NCI-H2029 (cell line): ENCODE results near the gene AFF1.

ENCODE experiments used
- DNase-seq: peaks from one replicate; lab custom pipeline; 2025; lab: John Stamatoyannopoulos, UW

Gene AFF1

DNA sequence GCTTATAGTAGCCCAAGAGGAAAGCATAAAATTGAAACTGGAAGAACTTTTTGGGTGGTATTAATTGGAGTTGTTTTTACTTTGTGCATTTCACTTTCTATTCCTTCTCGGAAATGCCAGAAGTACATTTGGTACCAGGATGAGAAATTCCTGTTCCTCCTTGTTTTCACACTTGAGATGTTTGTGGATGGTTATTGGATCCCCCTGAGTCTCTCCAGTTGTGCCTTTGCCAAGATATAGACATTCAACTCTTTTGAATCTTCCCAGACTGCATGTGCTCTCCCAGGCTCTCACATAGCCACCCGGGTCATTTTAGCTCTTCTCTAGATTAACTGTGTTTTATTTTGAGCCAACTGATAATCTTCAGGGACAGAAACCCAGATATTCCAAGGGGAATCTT lies 120.5 kb downstream of the AFF1 start:
- no peak for DNase-seq

- no peak for DNase-seq
Observed at GRCh38 chr4:87056881-87057280, 122.1 kb downstream of the AFF1 start.

DNA sequence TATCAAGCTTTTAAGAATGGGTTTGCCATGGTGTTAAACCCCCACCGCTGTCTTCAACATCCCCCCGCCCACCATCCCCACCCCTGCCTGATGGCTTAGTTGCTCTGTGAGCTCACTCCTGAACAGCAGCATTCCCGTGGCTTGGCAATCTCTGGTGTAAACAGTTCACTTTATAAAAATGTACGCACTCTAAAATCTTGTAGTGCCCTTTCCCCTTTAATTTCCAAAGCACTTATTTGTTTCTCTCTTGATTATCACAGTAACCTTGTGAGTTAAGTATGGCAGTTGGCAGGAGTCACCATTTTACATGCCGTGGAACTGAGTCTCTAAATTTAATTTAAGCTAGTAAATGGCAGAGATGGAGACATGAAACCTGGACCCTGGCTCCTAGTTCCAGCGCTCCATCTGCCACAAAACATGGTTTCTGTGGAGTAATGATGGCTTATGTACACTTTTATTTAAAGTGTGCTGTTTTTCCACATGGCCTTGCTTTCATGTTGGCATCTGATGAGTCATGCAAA lies 123.1 kb downstream of the AFF1 start:
- DNase-seq = peak; percentile 10

DNA sequence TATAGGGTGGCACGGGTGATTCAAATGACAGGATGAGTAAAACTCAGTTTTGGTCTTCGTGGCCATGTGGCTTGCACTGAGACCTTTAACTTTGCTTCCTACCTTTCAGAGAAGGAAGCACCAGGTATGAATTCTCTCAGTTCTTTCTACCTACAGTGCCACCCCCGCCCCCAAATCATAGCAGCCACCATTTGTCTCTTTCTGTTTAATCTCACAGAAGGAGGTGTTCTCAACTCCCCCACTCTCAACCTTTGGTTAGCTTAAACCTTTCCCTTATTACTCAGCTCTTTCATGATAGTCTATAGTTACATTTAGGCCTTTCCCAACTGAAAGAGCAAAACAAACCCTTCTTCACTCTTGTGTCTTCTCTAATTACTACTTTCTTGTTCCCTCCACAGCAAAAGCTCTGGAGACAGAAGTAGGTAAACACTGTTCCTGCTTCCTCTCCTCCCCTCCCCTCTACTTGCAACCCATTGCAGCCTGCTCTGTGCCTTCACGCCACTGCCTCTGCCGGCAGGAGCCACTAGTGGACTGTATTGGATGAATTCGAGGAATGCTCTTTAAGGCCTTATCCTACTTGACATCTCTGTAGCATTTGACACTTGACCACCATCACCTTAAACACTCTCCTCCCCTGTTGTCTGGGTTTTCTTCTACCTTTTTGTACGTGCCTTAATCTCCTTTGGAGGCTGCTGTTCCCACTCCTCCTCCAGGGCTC lies 123.7 kb downstream of the AFF1 start:
- DNase-seq = peak; percentile 13

DNA sequence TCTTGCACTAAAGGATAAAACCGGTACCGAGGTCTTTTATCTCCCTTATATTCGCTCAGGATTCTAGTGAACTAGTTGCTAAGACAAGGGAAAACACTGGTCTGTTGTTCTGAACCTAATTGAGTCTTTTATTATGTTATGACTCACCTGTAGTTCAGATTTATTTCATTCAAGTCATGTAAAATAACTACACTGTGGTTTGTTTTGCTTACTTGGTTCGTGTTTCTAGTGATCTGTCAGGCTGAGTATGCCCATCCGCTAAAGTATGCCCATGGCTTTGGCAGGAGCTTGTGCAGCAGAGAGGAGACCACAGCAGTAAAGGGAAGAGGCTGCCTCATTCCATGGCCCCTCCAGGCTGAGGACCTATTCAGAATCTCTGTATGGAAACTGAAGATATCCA lies 126.1 kb downstream of the AFF1 start:
- no peak for DNase-seq

GRCh38 chr4:87065021-87065420 lies 130.2 kb downstream of the AFF1 start:
- no peak for DNase-seq

DNA sequence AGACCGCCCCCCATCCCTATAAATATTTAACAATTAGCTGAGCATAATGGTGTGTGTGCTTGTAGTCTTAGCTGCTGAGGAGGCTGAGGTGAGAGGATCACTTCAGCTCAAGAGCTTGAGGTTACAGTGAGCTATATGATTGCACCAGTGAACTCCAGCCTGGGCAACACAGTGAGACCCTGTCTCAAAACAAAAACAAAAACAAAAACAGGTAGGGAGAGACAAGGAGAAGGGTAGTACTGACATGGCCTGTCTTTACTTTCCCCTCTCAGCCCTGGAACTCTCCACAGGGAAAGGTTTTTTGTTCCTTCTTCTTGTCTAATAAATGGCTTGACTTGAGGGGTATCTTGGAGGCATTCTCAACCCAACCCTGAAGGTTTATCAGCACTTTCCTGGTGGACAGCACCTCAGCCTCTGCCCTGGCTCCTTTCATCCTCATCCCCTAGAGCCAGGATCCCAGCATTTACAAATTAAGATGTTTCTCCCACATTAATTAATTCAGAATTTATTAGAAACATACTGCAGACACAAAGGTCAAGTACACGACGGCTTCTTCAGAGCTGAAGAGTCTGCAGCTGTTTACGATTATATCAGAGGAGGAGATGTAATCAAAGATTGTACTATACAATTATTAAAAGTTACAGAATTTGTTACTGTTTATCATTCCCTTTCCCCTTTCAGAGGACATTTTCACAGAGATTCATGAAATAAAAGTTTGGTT lies 131.8 kb downstream of the AFF1 start:
- no peak for DNase-seq

DNA sequence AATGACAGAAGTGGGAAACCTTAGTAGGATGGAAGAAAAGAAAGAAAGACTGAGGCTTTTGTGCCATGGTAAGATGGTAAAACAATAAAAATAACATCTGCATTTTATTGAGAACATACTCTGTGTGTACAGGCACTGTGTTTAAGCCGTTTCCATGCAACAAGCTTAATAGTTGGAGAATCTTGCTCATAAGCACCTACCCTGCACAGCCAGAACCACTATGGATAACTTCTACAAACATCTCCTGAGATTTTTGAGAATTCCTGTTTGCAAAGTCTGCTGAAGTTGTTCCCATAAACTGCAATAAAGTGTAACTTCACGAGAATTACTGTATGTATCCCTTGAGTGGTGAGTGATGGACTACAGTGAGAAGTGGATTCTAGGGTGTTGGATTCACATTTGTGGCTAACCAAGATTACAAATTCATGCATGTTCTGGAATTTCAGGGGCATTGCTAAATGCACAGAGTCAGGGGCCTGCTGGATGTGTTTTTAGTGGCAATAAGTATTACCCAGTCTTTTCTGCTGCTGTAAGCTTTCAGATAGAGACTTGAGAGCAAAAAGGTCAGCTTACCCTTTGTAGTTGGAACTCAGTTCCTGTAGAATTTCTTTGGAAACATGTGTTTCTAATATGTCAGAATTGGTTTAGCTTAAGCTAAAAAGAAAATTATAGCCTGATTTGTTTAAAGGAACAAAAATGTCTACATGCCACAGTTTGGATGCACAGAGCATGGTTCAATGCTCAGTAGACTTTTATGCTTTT lies 132.5 kb downstream of the AFF1 start:
- DNase-seq = no peak

DNA sequence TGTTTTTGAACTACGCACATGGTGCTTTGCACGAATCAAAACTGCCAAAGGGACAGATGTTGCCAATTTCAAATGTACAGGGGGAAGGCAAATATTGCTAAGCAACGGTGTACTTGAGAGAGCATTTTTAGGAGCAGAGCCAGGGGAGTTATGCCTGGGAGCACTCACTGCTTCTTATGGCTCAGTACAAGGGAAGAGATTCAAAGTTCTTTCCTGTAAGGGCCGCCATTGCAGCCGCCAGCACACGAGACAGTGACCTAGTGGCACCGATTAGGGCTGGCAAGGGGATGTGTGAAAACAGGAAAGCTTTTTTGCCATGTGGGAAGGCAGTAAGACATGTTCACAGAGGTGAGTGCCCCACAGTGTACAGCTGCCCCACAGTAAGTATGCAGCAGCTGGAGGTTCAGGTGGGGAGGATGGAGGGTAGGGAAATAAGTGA lies 133.8 kb downstream of the AFF1 start:
- peak; percentile 83 for DNase-seq

DNA sequence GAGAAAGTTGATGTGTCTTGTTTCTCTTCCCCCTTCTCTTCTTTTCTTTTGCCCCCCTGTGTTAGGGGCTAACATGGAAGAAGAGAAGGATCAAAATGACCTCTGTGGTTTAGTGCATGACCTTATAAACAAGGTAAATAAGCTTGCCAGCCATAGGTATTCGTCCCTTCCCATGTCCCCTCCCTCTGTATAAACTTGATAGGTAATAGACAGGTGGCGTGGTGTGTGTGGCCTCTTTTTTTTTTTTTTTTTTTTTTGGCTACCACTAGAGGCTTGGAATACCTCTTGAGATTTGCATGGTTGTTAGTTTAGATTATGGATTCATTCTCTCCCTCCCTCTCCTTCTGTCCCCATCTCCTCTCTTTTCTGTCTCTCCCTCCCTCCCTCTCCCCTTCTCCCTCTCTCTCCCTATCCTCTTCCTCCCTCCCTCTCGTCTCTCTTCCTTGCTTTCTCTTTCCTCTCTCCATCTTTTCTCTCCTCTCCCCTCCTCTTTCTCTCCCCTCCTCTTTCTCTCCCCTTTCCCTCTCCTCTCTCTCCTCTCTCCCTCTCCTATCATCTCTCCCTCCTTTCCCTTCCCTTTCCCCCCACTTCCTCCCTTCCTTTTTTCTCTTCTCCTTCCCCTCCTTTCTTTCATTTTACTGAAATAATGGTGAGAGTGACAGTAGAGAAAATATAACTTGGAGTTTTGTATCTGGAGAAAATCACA lies 134.4 kb downstream of the AFF1 start:
- peak; percentile 53 for DNase-seq

DNA sequence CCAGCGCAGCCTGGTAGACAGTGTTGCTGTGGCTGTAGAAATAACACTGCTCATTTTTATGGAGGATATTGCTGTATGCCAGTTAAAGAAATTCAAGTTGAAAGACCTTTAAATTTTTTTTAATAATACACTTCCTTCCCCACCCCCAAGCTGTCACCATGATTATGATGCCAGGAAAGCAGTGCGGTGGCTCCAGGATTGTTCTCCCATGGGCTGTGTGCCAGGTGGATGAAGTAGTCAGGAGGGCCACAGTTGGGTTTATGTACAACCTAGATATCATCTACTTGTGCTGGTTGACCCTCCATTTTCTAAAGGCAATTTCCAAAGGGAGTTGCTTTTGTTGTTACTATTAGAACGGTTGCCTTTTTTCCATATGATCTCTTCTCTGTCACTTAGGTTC lies 136.6 kb downstream of the AFF1 start:
- peak; percentile 65 for DNase-seq

- peak; percentile 8 for DNase-seq
Observed at GRCh38 chr4:87072545-87072944, 137.7 kb downstream of the AFF1 start.

GRCh38 chr4:87073199-87074120 lies 138.6 kb downstream of the AFF1 start:
- peak; percentile 72 for DNase-seq

- no peak for DNase-seq
Observed at GRCh38 chr4:87074121-87074488, 139.3 kb downstream of the AFF1 start.

GRCh38 chr4:87075876-87076275 lies 141.1 kb downstream of the AFF1 start:
- no peak for DNase-seq

DNA sequence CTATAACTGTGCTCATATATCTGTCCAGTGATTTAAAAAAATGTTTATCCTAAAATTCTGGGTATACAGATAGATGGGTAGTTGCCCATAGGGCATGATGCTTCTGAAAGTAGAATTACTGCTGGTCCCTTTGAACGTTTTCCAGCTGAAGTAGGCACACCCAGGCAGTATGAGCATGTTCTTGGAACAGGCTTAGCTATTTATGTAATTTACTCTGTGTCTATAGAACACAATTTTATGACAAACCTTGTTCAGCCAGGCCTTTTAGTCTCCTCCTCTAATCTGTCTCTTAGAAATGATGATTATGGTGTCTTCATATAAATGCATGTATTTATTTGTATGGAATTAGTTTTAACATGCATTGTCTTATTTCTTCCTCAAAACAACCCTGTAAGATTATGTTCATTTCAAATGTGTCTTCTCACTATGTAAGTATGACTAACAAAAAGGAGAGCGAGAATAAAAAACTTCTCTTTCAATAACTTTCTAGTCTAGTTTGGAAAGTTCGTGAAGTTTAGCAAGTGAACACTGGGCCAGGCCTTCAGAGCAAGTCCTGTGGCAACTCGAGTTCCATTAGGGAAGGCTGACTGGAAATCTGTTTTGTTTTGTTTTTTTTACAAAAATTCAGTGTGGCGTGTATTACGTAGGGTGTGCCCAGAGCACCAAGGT lies 142.0 kb downstream of the AFF1 start:
- no peak for DNase-seq

DNA sequence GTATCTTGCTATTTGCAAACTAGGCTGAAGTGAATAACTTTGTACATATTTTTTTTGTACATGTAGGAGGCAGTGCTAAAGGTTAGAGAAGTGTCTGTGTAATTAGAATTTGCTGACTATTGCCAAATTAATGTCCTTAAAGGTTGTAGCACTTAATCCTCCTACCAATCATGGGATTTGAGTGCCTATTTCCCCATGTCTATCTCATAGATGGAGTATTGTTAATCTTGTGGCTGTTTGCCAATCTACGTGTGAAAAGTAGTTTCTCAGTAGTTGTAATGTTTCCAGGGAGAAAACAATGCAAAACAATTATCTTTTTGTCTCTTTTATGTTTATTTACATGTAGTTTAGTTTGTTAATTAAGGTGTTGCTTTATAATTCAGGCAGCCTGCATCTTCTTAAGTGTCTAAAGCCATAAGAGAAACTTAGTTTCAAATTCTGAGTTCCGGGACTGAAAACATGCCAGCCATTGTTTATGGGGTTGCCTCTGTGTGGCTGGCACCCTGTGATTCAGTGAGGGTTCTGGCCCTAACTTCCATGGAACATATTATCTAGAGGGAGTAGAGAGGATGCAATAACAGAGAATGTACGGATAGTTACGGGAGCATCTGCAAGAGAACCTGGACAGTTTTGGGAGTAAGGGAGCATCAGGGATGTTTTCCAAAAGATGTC lies 143.2 kb downstream of the AFF1 start:
- no peak for DNase-seq

DNA sequence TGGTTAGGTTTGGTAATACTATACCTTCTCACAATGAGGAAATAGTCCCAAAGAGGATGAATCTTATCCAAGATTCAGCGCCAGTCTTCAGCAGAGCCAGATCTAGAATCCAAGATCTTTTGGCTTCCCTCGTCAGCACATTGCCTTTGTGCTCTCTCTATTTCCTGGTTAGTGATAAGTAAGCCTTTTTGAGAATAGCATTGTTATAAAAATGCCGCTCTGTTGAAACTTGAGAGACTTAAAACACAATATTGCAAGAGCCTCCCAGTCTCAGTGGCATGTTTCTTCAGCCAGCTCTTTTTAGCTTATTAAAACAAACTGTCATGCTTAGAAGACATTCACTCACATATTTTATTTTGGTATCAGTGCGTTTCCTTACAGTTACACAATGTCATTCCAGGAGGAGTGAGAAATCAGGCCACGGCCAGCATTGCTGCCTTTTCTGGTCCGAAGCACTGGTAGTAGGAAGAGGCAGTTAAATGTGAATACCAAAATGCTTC lies 144.2 kb downstream of the AFF1 start:
- no peak for DNase-seq

DNA sequence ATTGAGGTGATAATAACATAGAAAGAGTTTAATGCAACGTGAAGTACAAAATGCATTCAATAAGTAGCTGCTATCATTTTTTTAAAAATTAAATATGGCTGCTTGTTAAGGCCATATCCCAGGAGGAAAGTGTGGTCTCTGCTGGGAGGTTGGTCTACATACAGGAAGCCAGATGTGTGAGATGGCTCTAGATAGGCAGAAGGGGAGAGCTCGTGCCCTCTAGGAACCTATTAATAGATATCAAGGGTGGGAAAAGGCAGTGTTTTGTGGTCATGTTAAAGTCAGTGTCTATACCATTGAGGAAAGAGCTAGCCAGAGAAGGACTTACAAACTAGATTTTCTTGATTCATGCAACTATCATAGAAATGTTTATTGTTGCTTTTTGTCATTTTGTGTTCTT lies 145.2 kb downstream of the AFF1 start:
- no peak for DNase-seq

- DNase-seq = no peak
Observed at GRCh38 chr4:87080462-87080861, 145.7 kb downstream of the AFF1 start.
